ENCODE data around the gene ZC3H11A.
"Not testable (repeated sequence)": the region's sequence is repeated elsewhere in the genome, so short reads cannot be mapped to it uniquely, and the experiment has no call there.

ZC3H11A gene

DNA sequence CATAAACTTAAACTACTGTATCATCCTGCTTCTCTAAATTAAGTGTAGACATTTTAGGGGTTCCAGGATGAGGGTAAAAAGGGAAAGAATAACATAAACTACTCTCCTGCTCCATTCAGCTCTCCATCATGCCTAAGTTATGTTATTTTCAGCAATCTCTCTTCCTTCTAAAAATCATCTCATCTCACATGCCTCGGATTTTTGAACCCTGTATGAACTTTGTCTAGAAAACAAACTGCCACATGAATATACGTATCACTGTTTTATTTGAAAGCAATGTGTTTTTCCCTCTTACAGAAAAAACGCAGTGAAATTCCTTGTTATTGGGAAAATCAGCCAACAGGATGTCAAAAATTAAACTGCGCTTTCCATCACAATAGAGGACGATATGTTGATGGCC lies 32.6 kb downstream of the ZC3H11A start:
- no peak for DNase-seq
- in situ Hi-C loops (cut with MboI; ENCODE audit: low pct_unique_long_range_greater_than_20kb, low sequenced_read_pairs): no loop called here

DNA sequence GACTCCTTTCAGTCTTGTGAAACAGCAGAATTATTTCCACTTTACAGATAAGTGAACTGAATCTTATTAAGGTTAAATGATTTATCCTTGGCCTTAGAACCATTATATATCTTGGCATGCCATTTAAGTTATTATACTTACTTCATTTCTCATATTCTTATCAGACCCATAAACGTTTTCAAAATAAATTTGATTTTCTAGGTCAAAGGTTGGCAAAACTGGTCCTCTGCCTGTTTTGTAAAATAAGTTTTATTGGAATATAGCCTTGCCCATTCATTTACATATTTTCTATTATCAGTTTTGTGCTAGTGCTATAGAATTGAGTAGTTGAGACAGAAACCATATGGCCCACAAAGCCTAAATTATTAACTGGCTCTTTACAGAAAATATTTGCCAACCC lies 33.1 kb downstream of the ZC3H11A start:
- in situ Hi-C loops (cut with MboI; ENCODE audit: low pct_unique_long_range_greater_than_20kb, low sequenced_read_pairs): no loop called here
- no peak for DNase-seq

- DNase-seq; in situ Hi-C loops (cut with MboI; ENCODE audit: low pct_unique_long_range_greater_than_20kb, low sequenced_read_pairs): not testable (repeated sequence)
Observed at GRCh38 chr1:203829247-203829646, 33.8 kb downstream of the ZC3H11A start.

DNA sequence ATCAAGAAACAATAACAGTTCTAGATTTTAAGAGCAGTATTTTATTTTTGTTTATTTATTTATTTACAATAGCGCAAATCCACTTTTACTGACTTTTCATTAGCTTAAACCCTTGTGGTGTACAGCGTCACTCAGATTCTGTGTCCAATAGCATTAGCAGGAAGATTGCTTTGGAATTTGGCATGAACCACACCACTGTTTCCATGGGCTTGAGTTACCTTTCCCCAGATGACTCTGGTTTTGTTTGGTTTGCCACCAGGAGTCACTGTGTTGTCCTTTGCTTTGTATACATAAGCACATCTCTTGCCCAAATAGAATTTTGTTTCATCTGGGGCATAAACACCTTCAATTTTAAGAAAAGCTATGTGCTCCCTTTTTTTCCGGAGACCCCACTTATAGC lies 40.1 kb downstream of the ZC3H11A start:
- in situ Hi-C loops (cut with MboI; ENCODE audit: low pct_unique_long_range_greater_than_20kb, low sequenced_read_pairs): no loop called here
- DNase-seq: no peak

DNA sequence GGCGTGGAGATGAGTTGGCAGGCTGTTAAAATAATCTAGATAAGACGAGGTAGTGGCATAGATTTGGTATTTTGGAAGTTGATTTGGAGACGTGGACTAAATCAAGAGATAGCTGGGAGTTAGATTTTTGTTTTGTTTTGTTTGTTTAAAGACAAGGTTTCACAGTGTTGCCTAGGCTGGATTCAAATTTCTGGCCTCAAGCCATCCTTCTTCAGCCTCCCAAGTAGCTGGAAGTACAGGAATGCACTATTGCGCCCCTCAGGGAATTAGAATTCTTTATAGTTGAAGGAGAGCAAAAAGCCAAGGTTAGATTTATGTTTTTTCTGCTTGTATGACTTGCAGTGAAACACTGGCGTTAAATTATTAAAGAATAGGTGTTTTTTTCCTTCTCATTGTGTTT lies 43.7 kb downstream of the ZC3H11A start:
- in situ Hi-C loops (cut with MboI; ENCODE audit: low pct_unique_long_range_greater_than_20kb, low sequenced_read_pairs): no loop called here
- DNase-seq: no peak

GRCh38 chr1:203840208-203840808 lies 44.9 kb downstream of the ZC3H11A start:
- DNase-seq: no peak
- in situ Hi-C loops (cut with MboI; ENCODE audit: low pct_unique_long_range_greater_than_20kb, low sequenced_read_pairs): no loop called here

DNA sequence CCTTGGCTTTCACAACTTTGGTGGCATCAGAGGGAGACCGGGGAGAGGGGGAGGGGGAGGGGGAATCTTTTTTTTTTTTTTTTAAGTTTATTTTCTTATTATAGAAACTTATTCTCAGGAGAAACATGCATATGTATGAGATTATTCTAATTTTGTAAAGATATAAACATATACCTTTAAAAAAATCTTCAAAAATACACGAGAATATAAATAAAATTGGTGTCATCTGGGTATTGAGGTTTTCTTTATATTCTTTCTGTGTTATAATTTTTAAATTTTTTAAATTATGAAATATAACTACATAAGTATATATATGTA lies 47.1 kb downstream of the ZC3H11A start:
- no peak for DNase-seq
- in situ Hi-C loops (cut with MboI; ENCODE audit: low pct_unique_long_range_greater_than_20kb, low sequenced_read_pairs): no loop called here

GRCh38 chr1:203843435-203843834 lies 48.0 kb downstream of the ZC3H11A start:
- in situ Hi-C loops (cut with MboI; ENCODE audit: low pct_unique_long_range_greater_than_20kb, low sequenced_read_pairs): no loop called here
- no peak for DNase-seq
